ENCODE results near the gene SIN3A. TPM values are rescaled to one million over a fixed set of nuclear protein-coding genes. Genes with fewer than 3 reads are reported as not detected.

SIN3A gene
- total RNA-seq, 1 experiment from 2014 or later = 91.4 TPM

GRCh38 chr15:75420698-75421097 lies 30.8 kb downstream of the SIN3A start:
- H3K36me3 Mint-ChIP-seq (ENCODE audit: insufficient read depth, unreplicated experiment) = peaks cover 62% of the 10 kb centered on the region
- no peaks in the 10 kb centered on the region for H3K9me3 Mint-ChIP-seq (ENCODE audit: low read depth, unreplicated experiment)
- H3K27me3 Mint-ChIP-seq (ENCODE audit: unreplicated experiment) = no peaks in the 10 kb centered on the region
- TF ChIP-seq CTCF (IDR thresholded peaks at IDR 0.05; ENCODE audit: unreplicated experiment) = no peak
- no peak overlapping the region for H3K4me3 Mint-ChIP-seq (ENCODE audit: low read depth, unreplicated experiment)
- no peak for DNase-seq
- H3K27ac Mint-ChIP-seq (ENCODE audit: unreplicated experiment) = peak overlapping the region; percentile 30
- intact Hi-C loops (cut with micrococcal nuclease; ENCODE audit: unreplicated experiment) = loop anchor here (5.0 kb wide), 1 partner anchor 43 kb away; no protein-coding TSS in a partner anchor
- CTCF ChIA-PET = interaction anchor here (1.4 to 2.1 kb wide), 2 partner anchors 31 to 52 kb away, joined by 6 read pairs; partner anchors contain the start of genes MAN2C1 and SIN3A
- peaks cover 9% of the 10 kb centered on the region for H3K4me1 Mint-ChIP-seq (ENCODE audit: low read depth, unreplicated experiment)
- BruUV-seq (replicated peaks) = no TSS peak

GRCh38 chr15:75416584-75416983 lies 34.9 kb downstream of the SIN3A start:
- peaks cover 9% of the 10 kb centered on the region for H3K4me1 Mint-ChIP-seq (ENCODE audit: low read depth, unreplicated experiment)
- CTCF ChIA-PET = interaction anchor here (0.6 to 0.7 kb wide), 2 partner anchors 34 to 204 kb away, joined by 3 to 5 read pairs; no protein-coding TSS in a partner anchor

GRCh38 chr15:75410196-75410595 lies 41.3 kb downstream of the SIN3A start:
- no peaks in the 10 kb centered on the region for H3K4me1 Mint-ChIP-seq (ENCODE audit: low read depth, unreplicated experiment)
- H3K27ac Mint-ChIP-seq (ENCODE audit: unreplicated experiment) = no peak overlapping the region
- no peak for DNase-seq
- CTCF ChIA-PET = no interaction called here
- no peaks in the 10 kb centered on the region for H3K27me3 Mint-ChIP-seq (ENCODE audit: unreplicated experiment)
- H3K4me3 Mint-ChIP-seq (ENCODE audit: low read depth, unreplicated experiment) = no peak overlapping the region
- no peaks in the 10 kb centered on the region for H3K9me3 Mint-ChIP-seq (ENCODE audit: low read depth, unreplicated experiment)
- TF ChIP-seq CTCF (IDR thresholded peaks at IDR 0.05; ENCODE audit: unreplicated experiment) = no peak
- intact Hi-C loops (cut with micrococcal nuclease; ENCODE audit: unreplicated experiment) = no loop called here
- H3K36me3 Mint-ChIP-seq (ENCODE audit: insufficient read depth, unreplicated experiment) = peaks cover 84% of the 10 kb centered on the region
- no TSS peak for BruUV-seq (replicated peaks)

More at GRCh38 chr15:75416584-75416983, 34.9 kb downstream of the SIN3A start:
- Mint-ChIP-seq H3K4me3 (ENCODE audit: low read depth, unreplicated experiment) (no peak overlapping the region), H3K9me3 (ENCODE audit: low read depth, unreplicated experiment) (no peaks in the 10 kb centered on the region), H3K27ac (ENCODE audit: unreplicated experiment) (no peak overlapping the region), H3K36me3 (ENCODE audit: insufficient read depth, unreplicated experiment) (peaks cover 69% of the 10 kb centered on the region), H3K27me3 (ENCODE audit: unreplicated experiment) (no peaks in the 10 kb centered on the region)
- intact Hi-C loops (cut with micrococcal nuclease; ENCODE audit: unreplicated experiment) = no loop called here
- no peak for DNase-seq
- TF ChIP-seq CTCF (IDR thresholded peaks at IDR 0.05; ENCODE audit: unreplicated experiment) = no peak
- BruUV-seq (replicated peaks) = no TSS peak

GRCh38 chr15:75407083-75407482 lies 44.4 kb downstream of the SIN3A start:
- CTCF ChIA-PET = interaction anchor here (1.0 kb wide), 1 partner anchor 39 kb away, joined by 3 read pairs; no protein-coding TSS in a partner anchor
- no peak overlapping the region for H3K27ac Mint-ChIP-seq (ENCODE audit: unreplicated experiment)
- H3K4me3 Mint-ChIP-seq (ENCODE audit: low read depth, unreplicated experiment) = no peak overlapping the region
- intact Hi-C loops (cut with micrococcal nuclease; ENCODE audit: unreplicated experiment) = no loop called here
- no TSS peak for BruUV-seq (replicated peaks)
- TF ChIP-seq CTCF (IDR thresholded peaks at IDR 0.05; ENCODE audit: unreplicated experiment) = no peak
- H3K4me1 Mint-ChIP-seq (ENCODE audit: low read depth, unreplicated experiment) = no peaks in the 10 kb centered on the region
- no peaks in the 10 kb centered on the region for H3K27me3 Mint-ChIP-seq (ENCODE audit: unreplicated experiment)
- no peaks in the 10 kb centered on the region for H3K9me3 Mint-ChIP-seq (ENCODE audit: low read depth, unreplicated experiment)
- no peak for DNase-seq
- peaks cover 83% of the 10 kb centered on the region for H3K36me3 Mint-ChIP-seq (ENCODE audit: insufficient read depth, unreplicated experiment)
